Measurements from ENCODE around the gene DLGAP5. TPM values are rescaled to one million over a fixed set of nuclear protein-coding genes. Genes with fewer than 3 reads are reported as not detected.

Gene DLGAP5
- total RNA-seq, 6 experiments from 2014 or later, result 21.8 to 58.3 (median 52.5) TPM

- H3K9me3 Mint-ChIP-seq, result no peaks in the 10 kb centered on the region
- no peak overlapping the region for H3K27ac Mint-ChIP-seq
- DNase-seq, result no peak
- H3K4me3 Mint-ChIP-seq, result no peak overlapping the region
- peaks cover 36% of the 10 kb centered on the region for H3K27me3 Mint-ChIP-seq (ENCODE audit: insufficient read depth)
- no peaks in the 10 kb centered on the region; the same call in 1 of the 2 replicates for H3K36me3 Mint-ChIP-seq (ENCODE audit: low read depth)
- H3K4me1 Mint-ChIP-seq (ENCODE audit: low read depth), result no peaks in the 10 kb centered on the region
- TF ChIP-seq, protein P1, sequence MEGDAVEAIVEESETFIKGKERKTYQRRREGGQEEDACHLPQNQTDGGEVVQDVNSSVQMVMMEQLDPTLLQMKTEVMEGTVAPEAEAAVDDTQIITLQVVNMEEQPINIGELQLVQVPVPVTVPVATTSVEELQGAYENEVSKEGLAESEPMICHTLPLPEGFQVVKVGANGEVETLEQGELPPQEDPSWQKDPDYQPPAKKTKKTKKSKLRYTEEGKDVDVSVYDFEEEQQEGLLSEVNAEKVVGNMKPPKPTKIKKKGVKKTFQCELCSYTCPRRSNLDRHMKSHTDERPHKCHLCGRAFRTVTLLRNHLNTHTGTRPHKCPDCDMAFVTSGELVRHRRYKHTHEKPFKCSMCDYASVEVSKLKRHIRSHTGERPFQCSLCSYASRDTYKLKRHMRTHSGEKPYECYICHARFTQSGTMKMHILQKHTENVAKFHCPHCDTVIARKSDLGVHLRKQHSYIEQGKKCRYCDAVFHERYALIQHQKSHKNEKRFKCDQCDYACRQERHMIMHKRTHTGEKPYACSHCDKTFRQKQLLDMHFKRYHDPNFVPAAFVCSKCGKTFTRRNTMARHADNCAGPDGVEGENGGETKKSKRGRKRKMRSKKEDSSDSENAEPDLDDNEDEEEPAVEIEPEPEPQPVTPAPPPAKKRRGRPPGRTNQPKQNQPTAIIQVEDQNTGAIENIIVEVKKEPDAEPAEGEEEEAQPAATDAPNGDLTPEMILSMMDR (IDR thresholded peaks at IDR 0.05), result no peak
Observed at GRCh38 chr14:55233591-55233990, 42.2 kb upstream of the DLGAP5 start.

DNA sequence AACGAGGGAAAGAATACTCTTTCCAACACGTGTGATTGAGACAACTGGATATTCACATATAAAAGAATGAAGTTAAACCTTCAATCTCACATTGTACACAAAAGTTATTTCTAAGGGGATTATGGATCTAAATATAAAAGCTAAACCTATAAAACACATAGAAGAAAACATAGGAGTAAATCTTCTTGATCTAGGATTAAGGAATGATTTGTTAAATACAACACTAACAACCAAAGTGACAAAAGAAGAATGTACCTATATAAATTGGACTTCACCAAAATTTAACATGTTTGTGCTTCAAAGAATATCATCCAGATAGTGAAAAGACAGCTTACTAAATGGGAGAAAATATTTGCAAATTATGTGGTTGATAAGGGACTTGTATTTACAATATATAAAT, 36.9 kb upstream of the DLGAP5 start:
- H3K36me3 Mint-ChIP-seq (ENCODE audit: low read depth), result no peaks in the 10 kb centered on the region; the same call in none of the 2 replicates
- H3K4me1 Mint-ChIP-seq (ENCODE audit: low read depth), result no peaks in the 10 kb centered on the region
- no peak overlapping the region for H3K4me3 Mint-ChIP-seq
- DNase-seq, result no peak
- peaks cover 21% of the 10 kb centered on the region for H3K9me3 Mint-ChIP-seq
- peaks cover 21% of the 10 kb centered on the region for H3K27me3 Mint-ChIP-seq (ENCODE audit: insufficient read depth)
- H3K27ac Mint-ChIP-seq, result no peak overlapping the region
- TF ChIP-seq, protein P1 (IDR thresholded peaks at IDR 0.05), result no peak

DNA sequence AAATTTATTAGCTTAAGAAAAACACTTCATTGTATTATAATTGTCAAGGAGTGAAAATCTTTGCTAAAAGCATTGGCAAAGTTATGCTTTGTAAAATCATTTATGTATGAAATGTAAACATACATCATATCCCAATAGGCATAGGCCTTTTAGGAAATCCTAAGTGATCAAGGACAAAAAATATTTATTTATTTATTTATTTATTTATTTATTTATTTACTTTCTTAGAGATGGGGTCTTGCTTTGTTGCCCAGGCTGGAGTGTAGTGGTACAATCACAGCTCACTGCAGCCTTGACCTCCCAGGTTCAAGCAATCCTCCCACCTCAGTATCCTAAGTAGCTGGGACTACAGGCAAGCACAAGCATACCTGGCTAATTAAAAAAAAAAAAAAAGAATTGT, 32.0 kb upstream of the DLGAP5 start:
- H3K27me3 Mint-ChIP-seq (ENCODE audit: insufficient read depth), result no peaks in the 10 kb centered on the region
- DNase-seq, result no peak
- TF ChIP-seq, protein P1 (IDR thresholded peaks at IDR 0.05), result no peak
- no peak overlapping the region for H3K27ac Mint-ChIP-seq
- peaks cover 21% of the 10 kb centered on the region for H3K9me3 Mint-ChIP-seq
- H3K4me1 Mint-ChIP-seq (ENCODE audit: low read depth), result peaks cover 24% of the 10 kb centered on the region
- no peaks in the 10 kb centered on the region; the same call in 1 of the 2 replicates for H3K36me3 Mint-ChIP-seq (ENCODE audit: low read depth)
- no peak overlapping the region for H3K4me3 Mint-ChIP-seq

DNA sequence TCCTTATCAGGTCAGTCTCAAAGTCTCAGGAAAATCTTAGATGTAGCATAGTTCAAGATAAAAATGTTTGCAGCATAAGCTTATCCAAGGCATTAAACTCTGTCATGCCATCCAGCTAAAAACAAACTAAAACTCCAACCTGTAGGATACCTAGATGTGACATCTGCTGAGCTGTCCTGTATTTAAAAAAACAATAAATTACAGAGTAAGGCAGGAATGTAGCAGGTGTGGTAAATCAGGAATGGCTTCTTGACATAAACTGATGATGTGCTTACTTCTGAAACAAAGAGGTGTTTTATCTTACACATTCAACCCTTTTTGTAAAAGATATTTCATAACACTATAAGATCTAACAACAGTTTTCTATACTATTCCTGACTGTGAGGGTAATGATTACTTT, 30.6 kb upstream of the DLGAP5 start:
- TF ChIP-seq, protein P1 (IDR thresholded peaks at IDR 0.05), result no peak
- no peak for DNase-seq
- H3K4me3 Mint-ChIP-seq, result no peak overlapping the region
- no peaks in the 10 kb centered on the region for H3K27me3 Mint-ChIP-seq (ENCODE audit: insufficient read depth)
- peaks cover 26% of the 10 kb centered on the region for H3K4me1 Mint-ChIP-seq (ENCODE audit: low read depth)
- peaks cover 9% of the 10 kb centered on the region for H3K9me3 Mint-ChIP-seq
- H3K36me3 Mint-ChIP-seq (ENCODE audit: low read depth), result no peaks in the 10 kb centered on the region; the same call in 1 of the 2 replicates
- H3K27ac Mint-ChIP-seq, result no peak overlapping the region

DNA sequence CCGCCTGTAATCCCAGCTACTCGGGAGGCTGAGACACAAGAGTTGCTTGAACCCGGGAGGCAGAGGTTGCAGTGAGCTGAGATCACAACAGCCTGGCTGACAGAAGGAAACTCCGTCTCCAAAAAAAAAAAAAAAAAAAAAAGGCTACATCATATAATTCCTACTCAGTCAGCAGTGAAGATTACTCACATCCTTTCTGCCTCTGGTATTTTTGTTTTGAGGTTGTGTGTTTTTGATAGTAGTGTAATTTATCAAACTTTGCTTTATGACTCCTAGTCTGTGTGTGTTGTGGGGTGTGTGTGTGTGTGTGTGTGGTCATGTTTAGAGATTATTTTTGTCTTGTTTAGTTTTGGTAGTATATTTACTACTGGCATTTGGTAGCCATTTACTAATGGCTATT, 29.8 kb upstream of the DLGAP5 start:
- TF ChIP-seq, protein P1 (IDR thresholded peaks at IDR 0.05), result no peak
- peaks cover 26% of the 10 kb centered on the region for H3K4me1 Mint-ChIP-seq (ENCODE audit: low read depth)
- DNase-seq, result peak; percentile 63
- no peaks in the 10 kb centered on the region for H3K27me3 Mint-ChIP-seq (ENCODE audit: insufficient read depth)
- H3K9me3 Mint-ChIP-seq, result peaks cover 2% of the 10 kb centered on the region
- H3K4me3 Mint-ChIP-seq, result no peak overlapping the region
- H3K36me3 Mint-ChIP-seq (ENCODE audit: low read depth), result no peaks in the 10 kb centered on the region; the same call in 1 of the 2 replicates
- peak overlapping the region; percentile 4; the same call in 1 of the 2 replicates for H3K27ac Mint-ChIP-seq

DNA sequence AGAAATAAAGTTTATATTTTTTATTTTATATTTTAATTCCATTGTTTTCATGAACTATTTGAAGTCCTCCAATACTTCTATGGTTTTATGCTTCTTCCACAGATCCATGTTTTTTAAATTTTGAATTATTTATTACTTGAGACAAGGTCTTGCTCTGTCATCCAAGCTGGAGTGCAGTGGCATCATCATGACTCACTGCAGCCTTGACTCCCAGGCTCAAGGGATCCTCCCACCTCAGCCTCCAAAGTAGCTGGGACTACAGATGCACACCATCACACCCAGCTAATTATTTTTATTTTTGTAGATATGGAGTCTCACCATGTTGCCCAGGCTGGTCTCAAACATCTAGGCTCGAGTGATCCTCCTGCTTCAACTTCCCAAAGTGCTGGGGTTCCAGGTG, 28.8 kb upstream of the DLGAP5 start:
- TF ChIP-seq, protein P1 (IDR thresholded peaks at IDR 0.05), result no peak

More for the DNA sequence above, 28.8 kb upstream of the DLGAP5 start:
- Mint-ChIP-seq H3K27ac (no peak overlapping the region), H3K36me3 (ENCODE audit: low read depth) (no peaks in the 10 kb centered on the region; the same call in 1 of the 2 replicates), H3K4me1 (ENCODE audit: low read depth) (peaks cover 26% of the 10 kb centered on the region), H3K27me3 (ENCODE audit: insufficient read depth) (peaks cover 2% of the 10 kb centered on the region; the same call in 1 of the 2 replicates), H3K9me3 (no peaks in the 10 kb centered on the region; the same call in 1 of the 2 replicates), H3K4me3 (no peak overlapping the region)
- DNase-seq, result no peak
